ENCODE results near the gene CACYBP. TPM values are rescaled to one million over a fixed set of nuclear protein-coding genes. Genes with fewer than 3 reads are reported as not detected.

CACYBP gene
- total RNA-seq, 1 experiment from 2014 or later: 202 TPM

DNA sequence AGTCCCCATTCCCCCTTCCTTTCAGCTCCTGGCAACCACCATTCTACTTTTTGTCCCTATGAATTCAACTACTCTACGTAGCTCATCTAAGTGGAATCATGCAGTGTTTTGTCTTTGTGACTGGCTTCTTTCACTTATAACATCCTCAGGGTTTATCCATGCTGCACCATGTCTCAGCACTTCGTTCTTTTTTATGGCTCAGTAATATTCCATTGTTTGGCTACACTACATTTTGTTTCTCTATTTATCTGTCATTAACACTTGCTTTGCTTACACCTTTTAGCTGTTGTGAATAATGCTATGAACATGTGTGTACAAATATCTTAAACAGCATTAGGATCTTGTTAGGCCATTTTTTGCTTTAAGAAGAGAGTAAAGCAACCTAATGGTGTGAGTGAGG, 25.0 kb downstream of the CACYBP start:
- no peaks in the 10 kb centered on the region for H4K20me1 ChIP-seq (ENCODE audit: control insufficient read depth, insufficient read depth, insufficient read length)
- no peak overlapping the region for H2BK15ac ChIP-seq (ENCODE audit: low read depth, low read length)
- H4K8ac ChIP-seq (replicated peaks; ENCODE audit: insufficient read length, low read depth, low read length): no peak overlapping the region
- peaks cover 4% of the 10 kb centered on the region for H3K79me1 ChIP-seq (ENCODE audit: insufficient read depth, low read depth, low read length, poor library complexity, severe bottlenecking)
- H2BK120ac ChIP-seq (ENCODE audit: low read depth, low read length, poor library complexity, severe bottlenecking): no peak overlapping the region
- H4K5ac ChIP-seq (ENCODE audit: insufficient read length, low read depth, low read length): no peak overlapping the region
- Mint-ChIP-seq H3K36me3 (ENCODE audit: insufficient read depth in 1 of 3, low read depth in 3 of 3) (no peaks in the 10 kb centered on the region), H3K4me3 (peak overlapping the region in 1 of 2 experiments; percentile 31; a peak in 2 of 5 replicates), H3K27ac (no peak overlapping the region), H3K4me1 (peaks cover 3 to 14% of the 10 kb centered on the region in 2 experiments), H3K27me3 (ENCODE audit: low read depth) (no peaks in the 10 kb centered on the region), H3K9me3 (no peaks in the 10 kb centered on the region; a peak in 2 of 5 replicates)
- H3K79me2 ChIP-seq (ENCODE audit: insufficient read depth, low read length): peaks cover 9% of the 10 kb centered on the region; the same call in 1 of the 2 replicates
- no peak overlapping the region for H2BK5ac ChIP-seq (ENCODE audit: insufficient read length, low read length)
- H3K4ac ChIP-seq (ENCODE audit: low read depth, low read length): no peak overlapping the region
- H2AK5ac ChIP-seq (ENCODE audit: insufficient read length, low read length): no peak overlapping the region
- H3K27me3 ChIP-seq (ENCODE audit: insufficient read depth, low read length): no peaks in the 10 kb centered on the region
- no peak overlapping the region for H3T11ph ChIP-seq (ENCODE audit: low read length)
- no peak overlapping the region for H2AFZ ChIP-seq (ENCODE audit: low read length)
- H3K23ac ChIP-seq (ENCODE audit: insufficient read length, low read depth, low read length): no peak overlapping the region
- H2BK20ac ChIP-seq (ENCODE audit: low read depth, low read length, poor library complexity, severe bottlenecking): no peak overlapping the region
- no peak overlapping the region for H3K4me2 ChIP-seq (ENCODE audit: insufficient read depth, insufficient read length, low read length)
- no peak overlapping the region for H3K14ac ChIP-seq (ENCODE audit: insufficient read depth, low read length)
- no peak overlapping the region for H3K9ac ChIP-seq (ENCODE audit: extremely low read depth, insufficient read length, low read length)
- no peak overlapping the region for H4K91ac ChIP-seq (ENCODE audit: insufficient read length, low read depth, low read length)
- TF ChIP-seq, protein P1, sequence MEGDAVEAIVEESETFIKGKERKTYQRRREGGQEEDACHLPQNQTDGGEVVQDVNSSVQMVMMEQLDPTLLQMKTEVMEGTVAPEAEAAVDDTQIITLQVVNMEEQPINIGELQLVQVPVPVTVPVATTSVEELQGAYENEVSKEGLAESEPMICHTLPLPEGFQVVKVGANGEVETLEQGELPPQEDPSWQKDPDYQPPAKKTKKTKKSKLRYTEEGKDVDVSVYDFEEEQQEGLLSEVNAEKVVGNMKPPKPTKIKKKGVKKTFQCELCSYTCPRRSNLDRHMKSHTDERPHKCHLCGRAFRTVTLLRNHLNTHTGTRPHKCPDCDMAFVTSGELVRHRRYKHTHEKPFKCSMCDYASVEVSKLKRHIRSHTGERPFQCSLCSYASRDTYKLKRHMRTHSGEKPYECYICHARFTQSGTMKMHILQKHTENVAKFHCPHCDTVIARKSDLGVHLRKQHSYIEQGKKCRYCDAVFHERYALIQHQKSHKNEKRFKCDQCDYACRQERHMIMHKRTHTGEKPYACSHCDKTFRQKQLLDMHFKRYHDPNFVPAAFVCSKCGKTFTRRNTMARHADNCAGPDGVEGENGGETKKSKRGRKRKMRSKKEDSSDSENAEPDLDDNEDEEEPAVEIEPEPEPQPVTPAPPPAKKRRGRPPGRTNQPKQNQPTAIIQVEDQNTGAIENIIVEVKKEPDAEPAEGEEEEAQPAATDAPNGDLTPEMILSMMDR (conservative IDR thresholded peaks at IDR 0.05): no peak
- no peak overlapping the region for H3K18ac ChIP-seq (ENCODE audit: insufficient read length, low read depth, low read length)
- DNase-seq: no peak
- no peak overlapping the region for H3K27ac ChIP-seq (ENCODE audit: insufficient read length, low read depth, low read length)
- no CpG with 5 or more reads among the region's 2 CpGs for WGBS (ENCODE audit: extremely low coverage, insufficient read length, low lambda C conversion rate)
- H3K4me1 ChIP-seq (ENCODE audit: insufficient read depth, low read length): peaks cover 2% of the 10 kb centered on the region; the same call in 1 of the 2 replicates
- H2BK12ac ChIP-seq (ENCODE audit: insufficient read length, low read depth, low read length): no peak overlapping the region
- peaks cover 5% of the 10 kb centered on the region for H3K23me2 ChIP-seq (ENCODE audit: insufficient read length, low read depth, low read length, poor library complexity, severe bottlenecking)
- H3K9me3 ChIP-seq (ENCODE audit: control insufficient read depth, low read depth, low read length): no peaks in the 10 kb centered on the region
- H3K56ac ChIP-seq (ENCODE audit: insufficient read length, low read depth, low read length): no peak overlapping the region

Measured in H9 (cell line).